SK-N-SH (cell line): Measurements from ENCODE around the gene AFM. TPM values are rescaled to one million over a fixed set of nuclear protein-coding genes. Genes with fewer than 3 reads are reported as not detected.

Source experiments
- CTCF ChIA-PET: fragments of 300-600, 350-600 bp; formaldehyde crosslinking; extraction: SDS; loops from one replicate; lab custom pipeline; 2021; lab: Yijun Ruan, JAX
- POLR2A ChIA-PET: fragments of 350-600 bp; sonication (Branson Sonifier 250); formaldehyde crosslinking; extraction: SDS; loops from one replicate; lab custom pipeline; 2020; ENCODE audit warnings: antibody characterized with exemption, inconsistent platforms; lab: Yijun Ruan, JAX
- DNase-seq: peaks from one replicate; pipeline ENCODE4 v3.0.0; 2012
- H2AFZ ChIP-seq: fragments of 200-600 bp; sonication (generic); 2 replicates; pipeline ENCODE4 v1.8.1; 2016; ENCODE audit warnings: antibody characterized with exemption, mild to moderate bottlenecking, low read depth
- H3F3A ChIP-seq: fragments of 200-600 bp; sonication (generic); replicated peaks from 2 replicates; pipeline ENCODE3; 2016; ENCODE audit warnings: antibody characterized with exemption, mild to moderate bottlenecking; ENCODE audit not compliant: insufficient read depth
- H3K27ac ChIP-seq, 2 experiments: fragments of 200-500 bp in 1 of 2; fragments of 200-600 bp in 1 of 2; sonication (Bioruptor generic) in 1 of 2; sonication (generic), shearing (Covaris generic) in 1 of 2; 2 replicates each; pipeline versions ENCODE4 v1.5.1 to v1.6.1; 2014 to 2016; ENCODE audit warnings: low read depth in 2 of 2, inconsistent platforms in 1 of 2, low read length in 1 of 2, mild to moderate bottlenecking in 1 of 2, mixed read lengths in 1 of 2
- H3K27me3 ChIP-seq: fragments of 200-600 bp; sonication (generic), shearing (Covaris generic); 2 replicates; pipeline ENCODE4 v1.6.1; 2016; ENCODE audit warnings: mixed run types; ENCODE audit not compliant: insufficient read depth
- H3K36me3 ChIP-seq, 2 experiments: fragments of 200-500 bp in 1 of 2; fragments of 200-600 bp in 1 of 2; sonication (Bioruptor generic) in 1 of 2; sonication (generic) in 1 of 2; replicated peaks in 1 of 2; 2 replicates each; pipeline versions ENCODE3 to v1.5.1; 2014 to 2016; ENCODE audit warnings: low read length in 1 of 2, mild to moderate bottlenecking in 1 of 2; ENCODE audit not compliant: insufficient read depth in 2 of 2, control insufficient read depth in 1 of 2
- H3K4me1 ChIP-seq, 2 experiments: fragments of 200-500 bp in 1 of 2; fragments of 200-600 bp in 1 of 2; sonication (Bioruptor generic) in 1 of 2; sonication (generic), shearing (Covaris generic) in 1 of 2; 2 replicates each; pipeline versions ENCODE4 v1.5.1 to v1.6.1; 2014 to 2016; ENCODE audit warnings: low read depth in 1 of 2, low read length in 1 of 2, mixed run types in 1 of 2; ENCODE audit not compliant: insufficient read depth in 2 of 2, control insufficient read depth in 1 of 2
- H3K4me2 ChIP-seq: fragments of 200-600 bp; sonication (generic), shearing (Covaris generic); 2 replicates; pipeline ENCODE4 v1.6.1; 2017; ENCODE audit warnings: mixed run types
- H3K4me3 ChIP-seq, 2 experiments: fragments of 200-500 bp in 1 of 2; fragments of 200-600 bp in 1 of 2; sonication (Bioruptor generic) in 1 of 2; sonication (generic), shearing (Covaris generic) in 1 of 2; 2 replicates each; pipeline versions ENCODE4 v1.5.1 to v1.8.1; 2014 to 2016; ENCODE audit warnings: low read depth in 2 of 2, inconsistent platforms in 1 of 2, low read length in 1 of 2, mild to moderate bottlenecking in 1 of 2, mixed read lengths in 1 of 2, moderate library complexity in 1 of 2
- H3K79me2 ChIP-seq: fragments of 200-600 bp; sonication (generic); 2 replicates; pipeline ENCODE4 v1.8.1; 2017; ENCODE audit warnings: mild to moderate bottlenecking; ENCODE audit not compliant: insufficient read depth
- H3K9ac ChIP-seq: fragments of 200-600 bp; sonication (generic); 2 replicates; pipeline ENCODE4 v1.6.1; 2017; ENCODE audit warnings: mixed run types
- H3K9me2 ChIP-seq: fragments of 200-600 bp; sonication (generic); 2 replicates; pipeline ENCODE4 v1.6.1; 2017; ENCODE audit warnings: mixed run types
- H3K9me3 ChIP-seq: fragments of 200-600 bp; sonication (generic); 2 replicates; pipeline ENCODE4 v1.6.1; 2017; ENCODE audit warnings: mixed run types, mild to moderate bottlenecking, moderate library complexity
- H4K20me1 ChIP-seq: fragments of 200-600 bp; sonication (generic); 2 replicates; pipeline ENCODE4 v1.6.1; 2017; ENCODE audit warnings: mild to moderate bottlenecking, mixed run types; ENCODE audit not compliant: insufficient read depth
- ELF1 ChIP-seq: IDR thresholded peaks from 2 replicates; pipeline ENCODE4 v1.4.0; 2012
- EP300 ChIP-seq, 2 experiments: IDR thresholded peaks; 2 replicates each; pipeline versions ENCODE4 v1.4.0 to v1.6.1; 2012; ENCODE audit warnings: borderline replicate concordance in 1 of 2, low read depth in 1 of 2, low read length in 1 of 2
- EZH2phosphoT487 ChIP-seq: fragments of 200-600 bp; sonication (generic); IDR thresholded peaks from 2 replicates; pipeline ENCODE4 v1.6.1; 2017; ENCODE audit warnings: low read depth, mixed run types, mild to moderate bottlenecking, antibody characterized with exemption, moderate library complexity, borderline replicate concordance
- FOSL2 ChIP-seq: IDR thresholded peaks from 2 replicates; pipeline ENCODE4 v1.4.0; 2012; ENCODE audit warnings: low read depth, mild to moderate bottlenecking, moderate library complexity, borderline replicate concordance
- GABPA ChIP-seq: IDR thresholded peaks from 2 replicates; pipeline ENCODE4 v1.4.0; 2012; ENCODE audit warnings: low read depth, mild to moderate bottlenecking
- GATA2 ChIP-seq: sonication (generic); formaldehyde crosslinking; IDR thresholded peaks from 2 replicates; pipeline ENCODE4 v1.5.0; 2020; ENCODE audit warnings: mild to moderate bottlenecking, missing genetic modification reagents
- IRF3 ChIP-seq: fragments of 150-350 bp; IDR thresholded peaks from 2 replicates; pipeline ENCODE4 v1.6.1; 2016; ENCODE audit warnings: mild to moderate bottlenecking, low read depth, low read length
- MEF2A ChIP-seq: IDR thresholded peaks from 2 replicates; pipeline ENCODE4 v1.4.0; 2012; ENCODE audit warnings: low read depth, borderline replicate concordance
- POLR2AphosphoS5 ChIP-seq: IDR thresholded peaks from 2 replicates; pipeline ENCODE4 v1.6.1; 2012; ENCODE audit warnings: low read depth, low read length
- RFX5 ChIP-seq: IDR thresholded peaks from 2 replicates; pipeline ENCODE4 v1.6.1; 2012; ENCODE audit warnings: mild to moderate bottlenecking, improper control_type of control experiment, low read length
- RXRA ChIP-seq: IDR thresholded peaks from 2 replicates; pipeline ENCODE4 v1.4.0; 2012; ENCODE audit warnings: low read depth, mild to moderate bottlenecking, borderline replicate concordance
- TCF12 ChIP-seq: IDR thresholded peaks from 2 replicates; pipeline ENCODE4 v1.4.0; 2012
- USF2 ChIP-seq: fragments of 150-350 bp; IDR thresholded peaks from 2 replicates; pipeline ENCODE4 v1.6.1; 2017; ENCODE audit warnings: antibody characterized with exemption, low read length, low read depth, borderline replicate concordance
- WGBS: methylation state at CpG from one replicate; pipeline ENCODE4 v1.1.6; 2017; ENCODE audit warnings: low lambda C conversion rate; 5-methylcytosine and 5-hydroxymethylcytosine counted together
- polyA plus RNA-seq, 3 experiments: library from polyadenylated mRNA; depleted of rRNA; stranded (reverse); fragments of >200 nt; gene quantifications; 2 replicates each; pipeline ENCODE4 v1.2.3, GENCODE V29; 2012
- TF ChIP-seq, protein P1 (sequence below): IDR thresholded peaks from 2 replicates; pipeline ENCODE4 v1.4.0; 2012; ENCODE audit warnings: low read depth
- TF ChIP-seq, protein P2 (sequence below): IDR thresholded peaks from 2 replicates; pipeline ENCODE4 v1.4.0; 2012; ENCODE audit warnings: low read depth, borderline replicate concordance
- TF ChIP-seq, protein P3 (sequence below): fragments of 200-600 bp; sonication (generic); IDR thresholded peaks from 2 replicates; pipeline ENCODE4 v1.6.1; 2017; ENCODE audit warnings: antibody characterized with exemption, mild to moderate bottlenecking, moderate library complexity
- TF ChIP-seq, protein P4 (sequence below): IDR thresholded peaks from 2 replicates; pipeline ENCODE4 v1.6.1; 2012; ENCODE audit warnings: mild to moderate bottlenecking, low read depth, low read length, moderate library complexity

AFM gene
- polyA plus RNA-seq, 1 of the 3 experiments (the other 2 are of a cell fraction): not detected

DNA sequence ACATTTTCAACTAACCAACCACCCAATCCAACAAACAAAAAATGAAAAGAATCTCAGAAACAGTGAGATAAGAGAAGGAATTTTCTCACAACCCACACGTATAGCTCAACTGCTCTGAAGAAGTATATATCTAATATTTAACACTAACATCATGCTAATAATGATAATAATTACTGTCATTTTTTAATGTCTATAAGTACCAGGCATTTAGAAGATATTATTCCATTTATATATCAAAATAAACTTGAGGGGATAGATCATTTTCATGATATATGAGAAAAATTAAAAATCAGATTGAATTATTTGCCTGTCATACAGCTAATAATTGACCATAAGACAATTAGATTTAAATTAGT, 49.8 kb upstream of the AFM start:
- CTCF ChIA-PET: interaction anchor here (1.0 to 1.3 kb wide), 2 partner anchors 14 to 121 kb away, joined by 3 to 5 read pairs; no protein-coding TSS in a partner anchor
- H3F3A ChIP-seq: no peaks in the 10 kb centered on the region
- 5% methylated on average over 1 of the region's 1 CpG for WGBS
- H3K9ac ChIP-seq: no peak overlapping the region
- no peaks in the 10 kb centered on the region for H3K79me2 ChIP-seq
- H3K4me3 ChIP-seq: no peak overlapping the region
- peaks cover 6% of the 10 kb centered on the region; the same call in 1 of the 2 replicates for H3K27me3 ChIP-seq
- TF ChIP-seq POLR2AphosphoS5: no peak
- TF ChIP-seq USF2: no peak
- TF ChIP-seq, protein P1, sequence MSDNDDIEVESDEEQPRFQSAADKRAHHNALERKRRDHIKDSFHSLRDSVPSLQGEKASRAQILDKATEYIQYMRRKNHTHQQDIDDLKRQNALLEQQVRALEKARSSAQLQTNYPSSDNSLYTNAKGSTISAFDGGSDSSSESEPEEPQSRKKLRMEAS: no peak
- TF ChIP-seq GATA2 (CRISPR knock-in tag): no peak
- TF ChIP-seq MEF2A: no peak
- TF ChIP-seq, protein P2, sequence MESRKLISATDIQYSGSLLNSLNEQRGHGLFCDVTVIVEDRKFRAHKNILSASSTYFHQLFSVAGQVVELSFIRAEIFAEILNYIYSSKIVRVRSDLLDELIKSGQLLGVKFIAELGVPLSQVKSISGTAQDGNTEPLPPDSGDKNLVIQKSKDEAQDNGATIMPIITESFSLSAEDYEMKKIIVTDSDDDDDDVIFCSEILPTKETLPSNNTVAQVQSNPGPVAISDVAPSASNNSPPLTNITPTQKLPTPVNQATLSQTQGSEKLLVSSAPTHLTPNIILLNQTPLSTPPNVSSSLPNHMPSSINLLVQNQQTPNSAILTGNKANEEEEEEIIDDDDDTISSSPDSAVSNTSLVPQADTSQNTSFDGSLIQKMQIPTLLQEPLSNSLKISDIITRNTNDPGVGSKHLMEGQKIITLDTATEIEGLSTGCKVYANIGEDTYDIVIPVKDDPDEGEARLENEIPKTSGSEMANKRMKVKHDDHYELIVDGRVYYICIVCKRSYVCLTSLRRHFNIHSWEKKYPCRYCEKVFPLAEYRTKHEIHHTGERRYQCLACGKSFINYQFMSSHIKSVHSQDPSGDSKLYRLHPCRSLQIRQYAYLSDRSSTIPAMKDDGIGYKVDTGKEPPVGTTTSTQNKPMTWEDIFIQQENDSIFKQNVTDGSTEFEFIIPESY: no peak
- TF ChIP-seq RXRA: no peak
- TF ChIP-seq EZH2phosphoT487: no peak
- no peak for TF ChIP-seq ELF1
- TF ChIP-seq GABPA: no peak
- no peak for TF ChIP-seq IRF3
- TF ChIP-seq, all 33 proteins: peak for 0
- Histone ChIP-seq H3K4me1 (no peaks in the 10 kb centered on the region), H4K20me1 (no peaks in the 10 kb centered on the region), H3K36me3 (no peaks in the 10 kb centered on the region), H2AFZ (no peak overlapping the region), H3K9me3 (no peaks in the 10 kb centered on the region), H3K9me2 (no peaks in the 10 kb centered on the region), H3K27ac (no peak overlapping the region), H3K4me2 (no peak overlapping the region)
- POLR2A ChIA-PET: no interaction called here
- DNase-seq: no peak

DNA sequence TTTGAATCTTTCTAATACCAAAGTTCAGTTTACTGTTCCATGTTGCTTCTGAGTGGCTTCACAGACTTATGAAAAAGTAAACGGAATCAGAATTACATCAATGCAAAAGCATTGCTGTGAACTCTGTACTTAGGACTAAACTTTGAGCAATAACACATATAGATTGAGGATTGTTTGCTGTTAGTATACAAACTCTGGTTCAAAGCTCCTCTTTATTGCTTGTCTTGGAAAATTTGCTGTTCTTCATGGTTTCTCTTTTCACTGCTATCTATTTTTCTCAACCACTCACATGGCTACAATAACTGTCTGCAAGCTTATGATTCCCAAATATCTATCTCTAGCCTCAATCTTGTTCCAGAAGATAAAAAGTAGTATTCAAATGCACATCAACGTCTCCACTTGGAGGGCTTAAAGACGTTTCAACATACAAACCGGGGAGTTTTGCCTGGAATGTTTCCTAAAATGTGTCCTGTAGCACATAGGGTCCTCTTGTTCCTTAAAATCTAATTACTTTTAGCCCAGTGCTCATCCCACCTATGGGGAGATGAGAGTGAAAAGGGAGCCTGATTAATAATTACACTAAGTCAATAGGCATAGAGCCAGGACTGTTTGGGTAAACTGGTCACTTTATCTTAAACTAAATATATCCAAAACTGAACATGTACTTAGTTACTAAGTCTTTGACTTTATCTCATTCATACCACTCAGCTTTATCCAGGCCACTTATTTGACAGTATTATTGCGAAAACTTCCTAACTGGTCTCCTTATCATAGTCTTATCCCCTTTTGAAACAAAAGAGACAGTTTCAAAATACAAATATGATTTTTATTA, 49.2 kb upstream of the AFM start:
- H3K36me3 ChIP-seq: no peaks in the 10 kb centered on the region
- no peak overlapping the region for H2AFZ ChIP-seq
- H3K79me2 ChIP-seq: no peaks in the 10 kb centered on the region
- H3K4me3 ChIP-seq: no peak overlapping the region
- H3K27me3 ChIP-seq: peaks cover 6% of the 10 kb centered on the region; the same call in 1 of the 2 replicates
- no peaks in the 10 kb centered on the region for H3K4me1 ChIP-seq
- no peaks in the 10 kb centered on the region for H4K20me1 ChIP-seq
- POLR2A ChIA-PET: no interaction called here
- H3K9me2 ChIP-seq: no peaks in the 10 kb centered on the region
- no peak overlapping the region for H3K9ac ChIP-seq
- DNase-seq: no peak
- H3K9me3 ChIP-seq: no peaks in the 10 kb centered on the region
- no peak overlapping the region for H3K27ac ChIP-seq
- CTCF ChIA-PET: interaction anchor here (0.6 to 3.7 kb wide), 6 partner anchors 8 to 1274 kb away, joined by 3 to 17 read pairs (median 3); no protein-coding TSS in a partner anchor
- 2% methylated on average over 5 of the region's 5 CpGs for WGBS
- H3K4me2 ChIP-seq: no peak overlapping the region
- H3F3A ChIP-seq: no peaks in the 10 kb centered on the region
- no peak for TF ChIP-seq EP300 (IDR thresholded peaks at IDR 0.05; ENCODE audit: borderline replicate concordance in 1 of 2, low read depth in 1 of 2, low read length in 1 of 2)
- no peak for TF ChIP-seq RFX5
- TF ChIP-seq TCF12: no peak
- TF ChIP-seq, protein P3, sequence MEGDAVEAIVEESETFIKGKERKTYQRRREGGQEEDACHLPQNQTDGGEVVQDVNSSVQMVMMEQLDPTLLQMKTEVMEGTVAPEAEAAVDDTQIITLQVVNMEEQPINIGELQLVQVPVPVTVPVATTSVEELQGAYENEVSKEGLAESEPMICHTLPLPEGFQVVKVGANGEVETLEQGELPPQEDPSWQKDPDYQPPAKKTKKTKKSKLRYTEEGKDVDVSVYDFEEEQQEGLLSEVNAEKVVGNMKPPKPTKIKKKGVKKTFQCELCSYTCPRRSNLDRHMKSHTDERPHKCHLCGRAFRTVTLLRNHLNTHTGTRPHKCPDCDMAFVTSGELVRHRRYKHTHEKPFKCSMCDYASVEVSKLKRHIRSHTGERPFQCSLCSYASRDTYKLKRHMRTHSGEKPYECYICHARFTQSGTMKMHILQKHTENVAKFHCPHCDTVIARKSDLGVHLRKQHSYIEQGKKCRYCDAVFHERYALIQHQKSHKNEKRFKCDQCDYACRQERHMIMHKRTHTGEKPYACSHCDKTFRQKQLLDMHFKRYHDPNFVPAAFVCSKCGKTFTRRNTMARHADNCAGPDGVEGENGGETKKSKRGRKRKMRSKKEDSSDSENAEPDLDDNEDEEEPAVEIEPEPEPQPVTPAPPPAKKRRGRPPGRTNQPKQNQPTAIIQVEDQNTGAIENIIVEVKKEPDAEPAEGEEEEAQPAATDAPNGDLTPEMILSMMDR: no peak
- no peak for TF ChIP-seq EZH2phosphoT487
- TF ChIP-seq, protein P4, sequence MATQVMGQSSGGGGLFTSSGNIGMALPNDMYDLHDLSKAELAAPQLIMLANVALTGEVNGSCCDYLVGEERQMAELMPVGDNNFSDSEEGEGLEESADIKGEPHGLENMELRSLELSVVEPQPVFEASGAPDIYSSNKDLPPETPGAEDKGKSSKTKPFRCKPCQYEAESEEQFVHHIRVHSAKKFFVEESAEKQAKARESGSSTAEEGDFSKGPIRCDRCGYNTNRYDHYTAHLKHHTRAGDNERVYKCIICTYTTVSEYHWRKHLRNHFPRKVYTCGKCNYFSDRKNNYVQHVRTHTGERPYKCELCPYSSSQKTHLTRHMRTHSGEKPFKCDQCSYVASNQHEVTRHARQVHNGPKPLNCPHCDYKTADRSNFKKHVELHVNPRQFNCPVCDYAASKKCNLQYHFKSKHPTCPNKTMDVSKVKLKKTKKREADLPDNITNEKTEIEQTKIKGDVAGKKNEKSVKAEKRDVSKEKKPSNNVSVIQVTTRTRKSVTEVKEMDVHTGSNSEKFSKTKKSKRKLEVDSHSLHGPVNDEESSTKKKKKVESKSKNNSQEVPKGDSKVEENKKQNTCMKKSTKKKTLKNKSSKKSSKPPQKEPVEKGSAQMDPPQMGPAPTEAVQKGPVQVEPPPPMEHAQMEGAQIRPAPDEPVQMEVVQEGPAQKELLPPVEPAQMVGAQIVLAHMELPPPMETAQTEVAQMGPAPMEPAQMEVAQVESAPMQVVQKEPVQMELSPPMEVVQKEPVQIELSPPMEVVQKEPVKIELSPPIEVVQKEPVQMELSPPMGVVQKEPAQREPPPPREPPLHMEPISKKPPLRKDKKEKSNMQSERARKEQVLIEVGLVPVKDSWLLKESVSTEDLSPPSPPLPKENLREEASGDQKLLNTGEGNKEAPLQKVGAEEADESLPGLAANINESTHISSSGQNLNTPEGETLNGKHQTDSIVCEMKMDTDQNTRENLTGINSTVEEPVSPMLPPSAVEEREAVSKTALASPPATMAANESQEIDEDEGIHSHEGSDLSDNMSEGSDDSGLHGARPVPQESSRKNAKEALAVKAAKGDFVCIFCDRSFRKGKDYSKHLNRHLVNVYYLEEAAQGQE: no peak
- TF ChIP-seq FOSL2: no peak
